RWPE1 (cell line): ENCODE data around the gene ZNF462.
"Not testable (repeated sequence)": the region's sequence is repeated elsewhere in the genome, so short reads cannot be mapped to it uniquely, and the experiment has no call there.

ENCODE experiments used
- CTCF ChIA-PET: fragments of 350-600 bp; sonication (Branson Sonifier 250); formaldehyde crosslinking; extraction: SDS; loops from one replicate; lab custom pipeline; 2021; lab: Yijun Ruan, JAX
- POLR2A ChIA-PET: fragments of 400-600 bp; formaldehyde crosslinking; extraction: SDS; loops from one replicate; lab custom pipeline; 2020; ENCODE audit warnings: antibody characterized with exemption; ENCODE audit not compliant: low non-redundant PET; lab: Yijun Ruan, JAX
- DNase-seq: peaks from one replicate; pipeline ENCODE4 v3.0.0; 2012; ENCODE audit warnings: low spot score
- H3K27ac ChIP-seq: fragments of 450-650 bp; 2 replicates; pipeline ENCODE4 v1.5.1; 2017
- CTCF ChIP-seq: fragments of 450-650 bp; conservative IDR thresholded peaks from 2 replicates; pipeline ENCODE4 v1.5.1; 2017; ENCODE audit warnings: low read depth, mild to moderate bottlenecking

Gene ZNF462

DNA sequence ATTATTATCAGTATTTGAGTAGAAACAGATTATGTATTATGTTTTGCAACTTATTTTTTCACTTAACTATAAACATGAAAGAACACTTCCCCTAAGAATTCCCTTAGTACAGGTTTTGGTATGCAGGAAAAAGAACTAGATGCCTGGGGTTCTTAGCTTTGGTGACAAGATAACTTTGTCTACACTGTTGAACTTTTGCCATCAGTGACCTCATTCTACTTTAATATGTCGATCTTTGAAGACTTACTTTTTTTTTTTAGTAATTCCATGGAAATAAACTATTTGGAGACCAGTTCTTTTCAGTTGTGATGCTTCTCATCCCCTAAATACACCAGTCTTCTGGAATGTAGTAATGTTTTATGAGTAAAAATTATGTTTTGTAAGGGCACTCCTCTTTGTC, 34.3 kb downstream of the ZNF462 start:
- H3K27ac ChIP-seq = no peak overlapping the region
- ChIA-PET POLR2A (no interaction called here), CTCF (interaction anchor here (0.7 to 1.1 kb wide), 2 partner anchors 30 to 1681 kb away, joined by 3 to 4 read pairs; no protein-coding TSS in a partner anchor)
- no peak for DNase-seq
- no peak for TF ChIP-seq CTCF

DNA sequence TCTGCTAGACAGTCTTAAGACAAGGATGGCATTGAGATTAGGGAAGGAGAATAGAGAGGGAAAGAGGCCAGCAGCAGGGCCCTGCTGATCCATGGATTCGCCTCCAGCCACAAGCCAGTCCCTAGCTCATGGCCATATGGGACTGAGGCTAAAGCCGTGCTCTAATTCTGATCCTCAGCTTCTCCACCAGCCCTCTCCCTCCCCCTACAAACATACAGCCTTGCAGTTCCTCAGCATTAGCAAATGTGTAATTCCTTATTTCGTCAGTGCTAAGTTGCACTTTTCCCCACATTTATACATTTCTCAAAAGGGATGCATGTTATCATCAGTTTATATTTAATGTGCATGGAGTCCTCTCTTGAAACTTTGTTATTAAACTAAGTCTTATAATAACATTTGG, 34.8 kb downstream of the ZNF462 start:
- no peak for TF ChIP-seq CTCF
- ChIA-PET POLR2A (no interaction called here), CTCF (interaction anchor here (1.1 kb wide), 1 partner anchor 31 kb away, joined by 4 read pairs; no protein-coding TSS in a partner anchor)
- H3K27ac ChIP-seq = no peak overlapping the region
- DNase-seq = no peak

GRCh38 chr9:106900523-106900922, 37.6 kb downstream of the ZNF462 start:
- H3K27ac ChIP-seq, POLR2A ChIA-PET, DNase-seq, CTCF ChIA-PET: not testable (repeated sequence)

DNA sequence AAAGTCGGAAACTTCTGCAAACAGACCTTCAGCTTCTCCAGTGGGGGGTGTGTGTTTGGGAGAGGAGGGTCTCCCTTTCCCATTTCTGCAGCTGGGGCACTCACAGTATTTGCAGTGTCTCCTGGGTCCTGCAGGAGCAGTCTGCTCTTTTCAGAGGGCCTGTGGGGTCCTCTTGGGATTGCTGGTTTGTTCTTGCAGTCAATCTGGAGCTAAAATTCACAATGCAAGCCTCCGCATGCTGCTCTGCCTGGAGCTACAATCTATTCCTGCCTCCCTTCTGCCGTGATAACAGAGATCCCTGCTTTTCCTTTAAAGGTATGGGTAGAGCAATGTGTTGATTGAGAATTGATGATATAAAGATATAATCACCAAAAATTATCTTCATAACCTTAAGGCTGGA, 43.2 kb downstream of the ZNF462 start:
- no peak for DNase-seq
- ChIA-PET POLR2A (no interaction called here), CTCF (no interaction called here)
- no peak for TF ChIP-seq CTCF
- peak overlapping the region; percentile 45 for H3K27ac ChIP-seq

- no peak for DNase-seq
- no peak overlapping the region for H3K27ac ChIP-seq
- CTCF ChIA-PET = interaction anchor here (0.5 kb wide), 1 partner anchor 39 kb away, joined by 4 read pairs; no protein-coding TSS in a partner anchor
- no peak for TF ChIP-seq CTCF
- POLR2A ChIA-PET = no interaction called here
Measured at GRCh38 chr9:106911951-106912350, 49.0 kb downstream of the ZNF462 start.

DNA sequence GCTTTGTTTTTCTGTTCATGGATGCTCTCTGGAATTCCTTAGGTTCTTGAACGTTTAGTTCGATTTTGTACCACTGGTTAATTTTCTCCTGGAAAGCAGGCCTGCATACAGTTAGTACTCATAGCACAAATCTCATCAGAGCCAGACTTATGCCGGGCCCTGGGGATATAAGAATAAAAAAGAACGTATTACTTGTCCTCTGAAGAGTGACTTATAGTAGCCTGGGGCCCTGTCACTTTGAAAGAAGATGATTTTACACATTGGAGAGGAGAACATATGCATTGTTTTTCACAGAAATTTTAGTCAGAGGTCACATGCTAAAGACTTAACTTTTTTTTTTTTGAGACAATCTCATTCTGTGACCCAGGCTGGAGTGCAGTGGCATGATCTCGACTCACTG, 50.3 kb downstream of the ZNF462 start:
- ChIA-PET CTCF (interaction anchor here (0.6 kb wide), 1 partner anchor 38 kb away, joined by 3 read pairs; no protein-coding TSS in a partner anchor), POLR2A (no interaction called here)
- H3K27ac ChIP-seq = no peak overlapping the region
- no peak for DNase-seq
- TF ChIP-seq CTCF = no peak

DNA sequence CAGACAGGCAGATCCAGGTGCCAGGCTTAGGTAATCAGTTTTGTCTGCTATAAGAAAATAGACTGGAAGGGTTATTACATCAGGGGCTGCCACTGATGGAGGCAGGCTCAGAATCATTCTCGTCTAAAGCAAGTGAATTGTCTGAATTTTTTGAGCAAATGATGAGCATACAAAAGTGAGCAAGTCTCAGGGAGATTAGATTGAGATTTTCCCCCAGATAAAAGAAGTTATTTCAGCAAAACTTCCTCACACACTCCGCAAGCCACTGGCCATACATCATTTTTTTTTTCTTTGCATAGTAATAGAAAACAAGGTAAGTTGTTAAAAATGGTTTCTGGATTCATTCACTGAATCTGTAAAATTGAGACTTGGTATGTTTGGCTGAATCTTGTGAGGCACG, 52.9 kb downstream of the ZNF462 start:
- no peak for TF ChIP-seq CTCF
- DNase-seq = no peak
- POLR2A ChIA-PET = no interaction called here
- H3K27ac ChIP-seq = peak overlapping the region; percentile 24; the same call in 1 of the 2 replicates
- CTCF ChIA-PET = interaction anchor here (0.6 kb wide), 2 partner anchors 52 to 353 kb away, joined by 3 to 6 read pairs; no protein-coding TSS in a partner anchor
